ENCODE results near the gene SYNPO2. TPM values are rescaled to one million over a fixed set of nuclear protein-coding genes. Genes with fewer than 3 reads are reported as not detected.

SYNPO2 gene
- total RNA-seq, 4 donors from 2014 or later, result 23.1 to 63.8 (median 42.4) TPM

DNA sequence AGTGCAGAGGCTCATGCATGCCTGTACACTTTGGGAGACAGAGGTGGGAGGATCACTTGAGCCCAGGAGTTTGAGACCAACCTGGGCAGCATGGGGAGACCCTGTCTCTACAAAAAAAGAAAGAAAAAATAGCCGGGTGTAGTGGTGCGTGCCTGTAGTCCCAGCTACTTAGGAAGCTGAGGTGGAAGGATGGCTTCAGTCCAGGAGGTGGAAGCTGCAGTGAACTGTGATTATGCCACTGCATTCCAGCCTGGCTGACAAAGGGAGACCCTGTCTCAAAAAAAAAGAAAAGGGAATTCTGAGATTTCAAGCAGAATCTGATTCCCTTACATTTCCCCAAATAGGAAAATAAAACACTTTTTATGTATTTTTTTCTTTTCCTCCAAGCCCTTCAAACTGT is 83.5 kb downstream of the SYNPO2 start:
- TF ChIP-seq, protein P1, sequence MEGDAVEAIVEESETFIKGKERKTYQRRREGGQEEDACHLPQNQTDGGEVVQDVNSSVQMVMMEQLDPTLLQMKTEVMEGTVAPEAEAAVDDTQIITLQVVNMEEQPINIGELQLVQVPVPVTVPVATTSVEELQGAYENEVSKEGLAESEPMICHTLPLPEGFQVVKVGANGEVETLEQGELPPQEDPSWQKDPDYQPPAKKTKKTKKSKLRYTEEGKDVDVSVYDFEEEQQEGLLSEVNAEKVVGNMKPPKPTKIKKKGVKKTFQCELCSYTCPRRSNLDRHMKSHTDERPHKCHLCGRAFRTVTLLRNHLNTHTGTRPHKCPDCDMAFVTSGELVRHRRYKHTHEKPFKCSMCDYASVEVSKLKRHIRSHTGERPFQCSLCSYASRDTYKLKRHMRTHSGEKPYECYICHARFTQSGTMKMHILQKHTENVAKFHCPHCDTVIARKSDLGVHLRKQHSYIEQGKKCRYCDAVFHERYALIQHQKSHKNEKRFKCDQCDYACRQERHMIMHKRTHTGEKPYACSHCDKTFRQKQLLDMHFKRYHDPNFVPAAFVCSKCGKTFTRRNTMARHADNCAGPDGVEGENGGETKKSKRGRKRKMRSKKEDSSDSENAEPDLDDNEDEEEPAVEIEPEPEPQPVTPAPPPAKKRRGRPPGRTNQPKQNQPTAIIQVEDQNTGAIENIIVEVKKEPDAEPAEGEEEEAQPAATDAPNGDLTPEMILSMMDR (IDR thresholded peaks at IDR 0.05; ENCODE audit: low read depth), result no peak

DNA sequence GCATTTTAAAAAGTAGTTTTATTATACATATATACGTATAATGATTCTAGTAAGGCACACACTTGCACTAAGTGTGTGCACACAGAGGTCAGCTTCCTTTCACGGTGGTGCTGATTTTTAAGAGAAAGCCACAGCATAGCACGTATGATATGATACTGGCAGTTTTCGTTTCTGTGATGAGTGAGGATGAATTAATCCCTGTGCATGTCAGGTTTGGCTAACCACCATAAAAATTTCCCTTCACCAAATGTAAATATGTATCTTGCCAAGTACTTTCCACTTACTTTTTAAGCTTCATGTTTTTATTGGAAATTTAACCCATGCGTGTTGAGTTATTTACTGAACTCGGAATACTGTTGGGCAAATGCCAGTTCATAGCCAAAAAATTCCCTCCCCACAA is 84.6 kb downstream of the SYNPO2 start:
- TF ChIP-seq, protein P1 (IDR thresholded peaks at IDR 0.05; ENCODE audit: low read depth), result no peak

DNA sequence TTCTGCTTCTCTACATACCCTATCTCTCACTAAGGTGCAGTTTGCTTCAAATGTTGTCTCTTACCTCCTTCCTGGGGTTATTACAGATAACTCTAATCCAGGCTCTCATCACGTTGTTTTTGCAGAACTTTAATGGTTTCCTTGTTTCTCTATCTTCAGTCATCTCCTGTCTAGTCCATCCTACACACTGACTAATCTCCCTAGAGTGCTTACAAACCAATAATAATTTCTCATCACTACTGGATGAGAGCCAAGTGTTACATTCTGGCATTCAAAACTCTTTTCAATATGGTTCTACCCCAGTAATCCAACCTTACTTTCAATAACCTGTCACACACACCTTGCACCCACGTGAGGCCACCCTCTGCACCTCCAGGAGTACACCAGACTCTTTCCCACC is 86.1 kb downstream of the SYNPO2 start:
- TF ChIP-seq, protein P1 (IDR thresholded peaks at IDR 0.05; ENCODE audit: low read depth), result no peak

DNA sequence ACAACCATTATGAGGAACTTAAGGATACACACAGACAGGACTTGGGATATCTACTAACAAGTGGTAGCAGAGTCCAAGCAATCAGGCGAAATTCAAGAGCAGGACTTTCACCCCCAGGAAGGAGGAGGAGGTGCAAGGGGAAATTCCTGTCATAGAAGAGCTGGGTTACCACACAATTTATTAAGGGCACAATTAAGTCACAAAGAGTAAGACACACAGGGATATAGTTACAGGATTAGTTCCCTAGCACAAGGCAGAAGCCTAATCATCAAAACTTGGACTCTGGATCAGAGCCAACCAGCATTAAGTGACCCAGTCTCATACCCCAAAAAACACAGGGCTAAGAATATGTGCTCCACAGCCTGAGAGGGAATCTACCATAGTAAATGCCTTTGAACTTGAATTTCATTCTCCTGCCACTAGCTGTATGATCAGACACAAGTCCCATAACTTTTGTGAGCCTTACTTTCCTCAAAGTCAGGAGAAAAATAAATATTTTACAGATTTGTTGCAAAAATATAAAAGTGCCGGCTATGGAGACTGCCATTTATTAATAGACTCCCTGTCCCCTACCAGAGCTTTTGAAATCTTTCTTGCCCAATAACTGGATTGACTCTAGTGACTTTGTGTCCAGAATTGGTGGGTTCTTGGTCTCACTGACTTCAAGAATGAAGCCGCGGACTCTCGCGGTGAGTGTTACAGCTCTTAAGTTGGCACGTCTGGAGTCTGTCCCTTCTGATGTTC is 87.0 kb downstream of the SYNPO2 start:
- TF ChIP-seq, protein P1 (IDR thresholded peaks at IDR 0.05; ENCODE audit: low read depth), result no peak

DNA sequence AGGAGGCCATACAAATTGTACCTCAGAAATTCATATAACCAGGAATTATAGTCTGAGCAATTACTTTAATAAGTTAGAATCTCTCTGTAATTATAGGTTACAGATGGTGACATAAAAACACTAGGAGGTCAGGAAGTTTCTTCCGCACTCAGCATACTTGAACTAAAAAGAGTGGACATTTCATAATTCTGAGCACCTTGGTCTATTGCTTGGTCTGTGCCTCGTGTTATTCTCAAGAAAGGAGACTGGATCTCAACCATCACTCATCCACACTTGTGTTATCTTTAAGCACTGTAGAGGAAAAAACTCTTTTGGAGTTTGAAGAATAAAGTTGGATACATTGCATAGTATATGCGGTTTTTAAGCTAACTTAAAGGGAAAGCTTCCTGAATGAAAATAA is 91.1 kb downstream of the SYNPO2 start:
- TF ChIP-seq, protein P1 (IDR thresholded peaks at IDR 0.05; ENCODE audit: low read depth), result no peak

DNA sequence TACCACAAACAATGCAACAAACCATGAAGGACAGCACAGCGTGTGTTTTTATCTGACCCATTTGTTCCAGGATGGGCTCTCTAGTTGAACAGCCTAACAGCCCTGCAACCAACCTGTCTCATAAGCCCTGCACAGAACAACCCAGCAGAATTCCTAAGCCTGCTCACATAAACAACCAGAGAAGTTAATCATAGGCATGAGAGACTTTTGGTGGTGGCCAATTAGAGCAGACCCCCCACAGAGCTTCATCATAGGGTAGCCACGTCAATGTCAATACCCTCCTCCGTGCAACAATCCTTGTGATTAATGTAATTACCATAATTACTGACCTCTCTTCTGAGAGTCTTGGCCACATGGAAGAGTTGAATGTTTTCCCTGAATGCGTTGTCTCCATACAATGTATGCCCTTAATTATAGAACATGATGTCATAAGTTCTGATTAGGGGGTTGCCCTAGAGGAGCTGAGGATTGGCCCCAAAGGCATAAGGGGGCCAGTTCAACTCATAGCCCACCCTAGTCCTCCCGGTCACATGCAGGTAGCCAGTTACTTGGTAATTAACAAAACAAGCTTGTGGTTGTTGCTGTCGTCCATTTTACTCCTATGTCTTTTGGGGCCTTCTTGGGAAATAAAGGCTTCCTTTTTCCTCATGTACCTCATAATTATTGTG is 92.7 kb downstream of the SYNPO2 start:
- TF ChIP-seq, protein P1 (IDR thresholded peaks at IDR 0.05; ENCODE audit: low read depth), result no peak

DNA sequence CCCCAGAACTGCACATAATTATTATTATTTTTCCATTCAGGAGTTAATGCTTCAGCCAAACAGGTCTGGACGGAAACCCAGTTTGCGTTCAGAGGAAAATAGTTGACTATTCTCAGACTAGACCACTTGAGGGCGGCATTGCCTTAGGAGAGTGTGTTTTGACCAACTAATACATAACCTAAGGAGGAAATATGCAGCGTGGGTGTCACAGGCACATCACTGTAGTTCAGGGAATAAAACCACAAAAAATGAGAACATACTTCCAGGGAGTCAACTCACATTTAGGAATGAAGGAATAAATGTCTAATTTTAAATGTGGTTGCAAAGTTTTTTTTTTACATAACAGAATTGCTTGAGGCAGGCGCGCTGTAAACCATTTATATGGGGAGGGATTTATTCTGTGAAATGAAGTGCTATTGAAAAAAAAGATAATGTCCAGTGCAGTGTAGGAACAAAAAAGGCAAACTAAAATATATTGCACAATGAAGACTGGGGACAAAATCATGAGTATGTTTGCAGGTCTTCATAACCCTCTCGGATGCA is 93.3 kb downstream of the SYNPO2 start:
- TF ChIP-seq, protein P1 (IDR thresholded peaks at IDR 0.05; ENCODE audit: low read depth), result no peak

Measured in subcutaneous adipose tissue (tissue), 4 donors.